NB4 (cell line): ENCODE results near the gene RSF1.
A peak's percentile ranks its signal among the peaks of the same experiment; 100 is the strongest.

Experiments
- DNase-seq: peaks from one replicate; pipeline ENCODE4 v3.0.0; 2010; ENCODE audit warnings: low read depth
- H3K4me3 ChIP-seq: one replicate; pipeline ENCODE4 v1.5.1; 2011; ENCODE audit warnings: mild to moderate bottlenecking, low read depth, low read length, moderate library complexity
- MYC ChIP-seq: IDR thresholded peaks from 2 replicates; pipeline ENCODE4 v1.6.1; 2011; ENCODE audit warnings: low read depth, low read length
- POLR2A ChIP-seq: IDR thresholded peaks from 2 replicates; pipeline ENCODE4 v1.6.1; 2011; ENCODE audit warnings: mild to moderate bottlenecking; ENCODE audit not compliant: insufficient read length; ENCODE audit errors: extremely low read depth
- TF ChIP-seq, protein P1 (sequence below): IDR thresholded peaks from one replicate; pipeline ENCODE4 v1.5.1; 2012; ENCODE audit warnings: low read depth, low read length
- TF ChIP-seq, protein P2 (sequence below): IDR thresholded peaks from 2 replicates; pipeline ENCODE4 v1.6.1; 2011; ENCODE audit warnings: low read depth, low read length

Gene RSF1

GRCh38 chr11:77783025-77783424 is 37.5 kb downstream of the RSF1 start:
- no peak overlapping the region for H3K4me3 ChIP-seq
- peak; percentile 16 for DNase-seq
- TF ChIP-seq, protein P1, sequence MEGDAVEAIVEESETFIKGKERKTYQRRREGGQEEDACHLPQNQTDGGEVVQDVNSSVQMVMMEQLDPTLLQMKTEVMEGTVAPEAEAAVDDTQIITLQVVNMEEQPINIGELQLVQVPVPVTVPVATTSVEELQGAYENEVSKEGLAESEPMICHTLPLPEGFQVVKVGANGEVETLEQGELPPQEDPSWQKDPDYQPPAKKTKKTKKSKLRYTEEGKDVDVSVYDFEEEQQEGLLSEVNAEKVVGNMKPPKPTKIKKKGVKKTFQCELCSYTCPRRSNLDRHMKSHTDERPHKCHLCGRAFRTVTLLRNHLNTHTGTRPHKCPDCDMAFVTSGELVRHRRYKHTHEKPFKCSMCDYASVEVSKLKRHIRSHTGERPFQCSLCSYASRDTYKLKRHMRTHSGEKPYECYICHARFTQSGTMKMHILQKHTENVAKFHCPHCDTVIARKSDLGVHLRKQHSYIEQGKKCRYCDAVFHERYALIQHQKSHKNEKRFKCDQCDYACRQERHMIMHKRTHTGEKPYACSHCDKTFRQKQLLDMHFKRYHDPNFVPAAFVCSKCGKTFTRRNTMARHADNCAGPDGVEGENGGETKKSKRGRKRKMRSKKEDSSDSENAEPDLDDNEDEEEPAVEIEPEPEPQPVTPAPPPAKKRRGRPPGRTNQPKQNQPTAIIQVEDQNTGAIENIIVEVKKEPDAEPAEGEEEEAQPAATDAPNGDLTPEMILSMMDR = no peak
- TF ChIP-seq, protein P2, sequence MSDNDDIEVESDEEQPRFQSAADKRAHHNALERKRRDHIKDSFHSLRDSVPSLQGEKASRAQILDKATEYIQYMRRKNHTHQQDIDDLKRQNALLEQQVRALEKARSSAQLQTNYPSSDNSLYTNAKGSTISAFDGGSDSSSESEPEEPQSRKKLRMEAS = no peak
- TF ChIP-seq MYC (no peak), POLR2A (no peak)

- DNase-seq = peak; percentile 47
- H3K4me3 ChIP-seq = no peak overlapping the region
- no peak for TF ChIP-seq POLR2A
- TF ChIP-seq, protein P2 = 0 out of 2 replicates have a peak, but pooled peaks have one; percentile 8
Observed at GRCh38 chr11:77779935-77780334, 40.6 kb downstream of the RSF1 start.

- H3K4me3 ChIP-seq = no peak overlapping the region
- TF ChIP-seq, protein P1 = no peak
- TF ChIP-seq, protein P2 = no peak
- TF ChIP-seq POLR2A = no peak
- TF ChIP-seq MYC = no peak
- no peak for DNase-seq
Observed at GRCh38 chr11:77778549-77778948, 42.0 kb downstream of the RSF1 start.

GRCh38 chr11:77778118-77778517 is 42.4 kb downstream of the RSF1 start:
- H3K4me3 ChIP-seq = no peak overlapping the region
- DNase-seq = no peak
- TF ChIP-seq, protein P1 = no peak
- TF ChIP-seq MYC = no peak
- no peak for TF ChIP-seq POLR2A

DNA sequence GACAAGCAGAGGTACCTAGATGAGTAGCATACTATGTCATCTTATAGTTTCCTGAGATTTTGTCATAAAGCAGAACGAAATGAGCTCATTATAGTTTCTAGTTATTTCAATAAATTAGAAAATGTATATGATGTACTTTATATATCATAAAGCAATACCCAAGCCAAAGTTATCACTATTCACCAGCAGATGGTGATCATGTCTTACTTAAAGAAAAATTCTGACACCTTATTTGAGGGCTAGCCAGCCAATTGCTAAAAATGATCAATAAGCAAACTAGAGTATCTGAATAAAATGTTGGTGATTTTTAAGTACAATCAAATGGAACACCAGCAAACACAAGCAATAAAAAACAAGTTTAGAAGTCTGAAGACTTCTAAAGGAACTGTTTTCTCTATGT is 44.1 kb downstream of the RSF1 start:
- TF ChIP-seq, protein P1 = no peak
- TF ChIP-seq POLR2A = no peak
- no peak for TF ChIP-seq MYC
- TF ChIP-seq, protein P2 = no peak
- DNase-seq = peak; percentile 39
- no peak overlapping the region for H3K4me3 ChIP-seq

DNA sequence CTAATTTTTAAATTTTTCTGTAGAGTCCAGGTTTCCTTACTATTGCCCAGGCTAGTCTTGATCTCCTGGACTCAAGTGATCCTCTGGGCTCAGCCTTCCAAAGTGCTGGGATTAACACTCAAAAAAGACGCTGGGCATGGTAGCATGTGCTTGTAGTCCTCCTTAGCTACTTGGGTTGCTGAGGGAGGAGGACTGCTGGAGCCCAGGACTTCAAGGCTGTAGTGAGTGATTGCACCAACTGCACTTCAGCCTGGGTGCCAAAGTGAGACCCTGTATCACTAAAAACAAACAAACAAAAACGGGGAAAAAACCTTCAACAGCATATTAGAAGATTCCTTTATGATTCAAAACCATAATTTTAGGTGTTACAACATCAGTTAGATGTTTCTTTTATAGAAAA is 44.6 kb downstream of the RSF1 start:
- TF ChIP-seq POLR2A = no peak
- TF ChIP-seq, protein P1 = no peak
- no peak for TF ChIP-seq MYC
- DNase-seq = no peak
- H3K4me3 ChIP-seq = no peak overlapping the region

DNA sequence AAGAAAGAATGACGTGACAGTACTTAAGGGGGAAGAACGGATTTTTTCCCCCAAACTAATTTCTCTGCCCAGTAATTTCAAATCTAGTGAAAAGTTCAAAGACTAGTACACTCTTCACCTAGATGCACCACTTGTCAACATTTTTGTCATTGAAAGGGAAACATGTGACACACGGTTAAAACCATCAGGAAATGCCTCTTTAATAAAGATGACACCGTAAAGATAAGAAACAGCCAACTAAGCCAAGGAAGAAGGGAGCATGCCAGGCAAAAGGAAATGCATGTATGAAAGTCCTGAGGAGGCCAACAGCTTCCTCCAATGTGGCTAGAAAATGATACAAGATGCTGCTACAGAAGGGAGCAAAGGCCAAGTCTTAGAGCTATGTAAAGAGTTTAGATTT is 49.4 kb downstream of the RSF1 start:
- TF ChIP-seq, protein P1 = no peak
- no peak for TF ChIP-seq MYC
- TF ChIP-seq POLR2A = no peak
- TF ChIP-seq, protein P2 = no peak

More for the DNA sequence above, 49.4 kb downstream of the RSF1 start:
- H3K4me3 ChIP-seq = no peak overlapping the region
- no peak for DNase-seq
